Middle frontal gyrus (tissue), 1 donor: ENCODE results near the gene ATP11C.
"Not testable (repeated sequence)": the region's sequence is repeated elsewhere in the genome, so short reads cannot be mapped to it uniquely, and the experiment has no call there.

Experiments used
- DNase-seq: peaks from one replicate; pipeline ENCODE4 v3.0.0-alpha.2; 2015; ENCODE audit warnings: low spot score; ENCODE audit errors: extremely low spot score

ATP11C gene

GRCh38 chrX:139864640-139865039, 68.2 kb downstream of the ATP11C start:
- no peak for DNase-seq

DNA sequence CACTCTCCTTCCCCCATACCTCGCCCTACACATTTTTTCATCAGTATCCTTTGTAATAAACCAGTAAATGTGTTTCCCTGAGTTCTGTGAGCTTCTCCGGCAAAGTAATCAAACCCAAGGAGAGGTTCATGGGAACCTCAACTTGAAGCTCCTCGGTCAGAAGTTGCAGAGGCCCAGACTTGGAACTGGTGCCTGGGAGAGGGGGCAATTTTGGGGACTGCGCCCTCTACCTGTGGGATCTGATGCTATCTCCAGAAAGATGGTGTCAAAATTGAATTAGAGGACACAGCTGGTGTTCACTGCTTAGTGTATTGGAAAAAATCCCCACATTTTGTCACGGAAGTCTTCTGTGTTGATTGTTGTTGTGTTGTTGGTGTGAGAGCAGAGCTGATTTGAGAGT, 70.6 kb downstream of the ATP11C start:
- no peak for DNase-seq

DNA sequence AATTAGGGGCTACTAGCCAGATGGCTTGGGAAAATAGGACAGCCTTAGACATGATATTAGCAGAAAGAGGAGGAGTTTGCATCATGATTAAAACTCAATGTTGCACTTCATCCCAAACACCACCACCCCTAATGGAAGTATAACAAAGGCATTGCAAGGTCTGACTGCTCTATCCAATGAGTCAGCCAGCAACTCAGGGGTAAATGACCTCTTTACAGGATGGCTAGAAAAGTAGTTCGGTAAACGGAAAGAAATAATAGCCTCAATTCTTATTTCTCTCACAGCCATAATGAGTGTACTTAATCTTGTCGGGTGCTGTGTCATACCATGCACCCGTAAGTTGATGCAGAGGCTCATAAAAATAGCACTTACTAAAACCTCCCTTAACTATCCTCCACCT, 76.0 kb downstream of the ATP11C start:
- not testable (repeated sequence) for DNase-seq

GRCh38 chrX:139851730-139852129, 81.1 kb downstream of the ATP11C start:
- DNase-seq = no peak

- no peak for DNase-seq
Measured at GRCh38 chrX:139850968-139851367, 81.9 kb downstream of the ATP11C start.

GRCh38 chrX:139844884-139845283, 88.0 kb downstream of the ATP11C start:
- no peak for DNase-seq

DNA sequence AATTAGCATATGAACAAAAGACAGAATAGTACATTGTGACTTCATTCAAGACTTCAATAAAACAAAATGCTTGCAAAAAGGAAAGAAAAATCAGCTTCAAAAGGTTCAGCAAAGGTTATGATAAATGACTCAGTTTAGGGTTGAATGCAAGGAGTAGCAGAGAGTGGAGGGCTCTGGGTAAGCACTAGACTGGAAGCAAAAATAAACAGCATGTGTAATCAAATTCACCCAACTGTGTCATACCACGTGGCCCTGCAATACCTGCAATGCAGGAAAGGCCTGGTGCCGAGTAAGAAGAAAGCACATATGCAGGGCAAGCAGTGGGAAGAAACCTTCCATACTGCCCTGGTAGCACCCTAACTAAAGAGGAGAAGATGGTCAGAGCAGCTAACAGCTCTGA, 88.7 kb downstream of the ATP11C start:
- no peak for DNase-seq

GRCh38 chrX:139842326-139843185, 90.3 kb downstream of the ATP11C start:
- DNase-seq = no peak

DNA sequence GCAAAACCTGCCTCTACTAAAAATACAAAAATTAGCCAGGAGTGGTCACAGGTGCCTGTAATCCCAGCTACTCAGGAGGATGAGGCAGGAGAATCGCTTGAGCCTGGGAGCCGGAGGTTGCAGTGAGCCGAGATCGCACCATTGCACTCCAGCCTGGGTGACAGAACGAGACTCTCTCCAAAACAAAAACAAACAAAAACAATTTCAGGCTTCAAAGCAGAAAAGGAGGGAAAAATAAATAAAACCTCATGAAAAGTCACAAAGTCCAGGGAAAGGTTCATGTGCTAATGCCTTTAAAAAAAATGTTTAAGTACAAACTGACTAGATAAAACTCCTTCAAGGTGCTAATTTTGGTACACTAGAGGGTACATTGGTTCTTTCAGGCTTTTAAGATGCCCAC, 96.5 kb downstream of the ATP11C start:
- DNase-seq = not testable (repeated sequence)

GRCh38 chrX:139834879-139835278, 98.0 kb downstream of the ATP11C start:
- no peak for DNase-seq

- no peak for DNase-seq
Measured at GRCh38 chrX:139832718-139833309, 100.0 kb downstream of the ATP11C start.

DNA sequence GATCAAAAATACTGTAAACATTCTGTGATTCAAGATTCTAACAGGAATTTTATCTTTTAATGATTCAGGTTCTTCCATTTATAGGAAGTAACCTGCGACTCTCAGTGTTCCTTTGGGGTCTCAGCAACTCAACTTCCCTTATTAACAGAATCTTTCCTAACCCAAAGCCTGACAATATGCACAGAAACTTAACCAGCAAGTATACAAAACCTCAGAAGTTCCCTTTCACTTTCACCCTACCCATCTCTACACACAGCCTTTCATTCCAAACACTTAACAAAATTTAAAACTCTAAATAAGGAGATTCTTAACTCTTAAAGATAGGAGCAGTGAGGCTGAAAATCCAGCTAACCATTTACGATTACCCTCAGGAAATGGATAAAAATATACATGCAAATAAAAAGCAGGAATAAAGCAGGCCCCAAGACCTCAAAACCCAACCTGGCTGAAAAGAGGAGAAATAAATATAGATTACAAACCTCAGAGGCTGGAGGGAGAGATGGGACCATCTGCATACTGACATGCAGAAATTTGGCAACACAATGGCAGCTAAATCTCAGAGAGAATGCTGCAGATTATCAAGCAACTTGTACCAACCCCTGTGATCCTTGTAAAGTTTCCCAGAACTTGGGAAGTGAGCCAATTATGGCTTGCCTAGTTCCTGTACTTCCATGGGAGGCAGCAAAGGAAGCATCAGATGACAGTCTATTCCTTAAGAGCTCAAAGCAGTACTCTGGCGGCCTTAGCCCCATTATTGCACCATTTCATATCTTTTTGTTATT, 101.0 kb downstream of the ATP11C start:
- no peak for DNase-seq

DNA sequence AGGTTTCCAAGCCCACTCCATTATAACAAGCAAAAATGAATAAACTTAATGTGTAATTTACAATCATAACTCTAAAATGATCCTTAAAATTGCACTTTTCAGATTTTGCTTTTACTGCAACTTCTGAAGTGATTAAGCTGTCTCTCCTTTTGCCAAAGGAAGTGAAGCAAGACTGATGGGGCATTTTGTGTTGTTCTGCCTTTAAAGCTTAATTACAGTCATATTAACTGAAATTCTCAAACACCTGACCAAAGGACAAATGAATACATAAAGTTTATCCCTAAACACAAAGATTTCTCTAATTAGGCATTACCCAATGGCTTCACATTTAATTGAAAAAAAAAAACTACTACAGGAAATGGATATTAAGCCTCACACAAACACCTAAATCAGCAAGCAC, 101.8 kb downstream of the ATP11C start:
- no peak for DNase-seq

DNA sequence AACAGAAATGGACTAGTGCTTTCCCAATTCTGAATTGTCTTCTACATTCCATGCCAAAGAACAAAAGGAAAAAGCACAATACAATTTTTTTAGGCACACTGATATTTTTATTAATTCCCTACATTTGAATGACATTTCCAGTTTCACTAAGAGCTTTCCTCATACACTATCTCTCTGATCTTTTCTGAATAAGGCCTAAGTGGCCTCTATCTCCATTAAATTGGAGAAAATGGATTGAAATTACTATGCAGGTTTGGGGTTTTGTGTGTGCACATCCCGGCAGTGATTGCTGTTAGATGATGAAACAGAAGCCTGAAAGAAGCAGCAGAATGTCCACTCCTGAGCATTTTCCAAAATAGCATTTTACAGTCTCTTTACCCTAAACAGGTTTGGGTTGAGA, 104.0 kb downstream of the ATP11C start:
- no peak for DNase-seq

- no peak for DNase-seq
Measured at GRCh38 chrX:139828033-139828432, 104.8 kb downstream of the ATP11C start.

GRCh38 chrX:139826065-139827044, 106.5 kb downstream of the ATP11C start:
- no peak for DNase-seq

- DNase-seq = no peak
Measured at GRCh38 chrX:139825618-139826017, 107.2 kb downstream of the ATP11C start.

DNA sequence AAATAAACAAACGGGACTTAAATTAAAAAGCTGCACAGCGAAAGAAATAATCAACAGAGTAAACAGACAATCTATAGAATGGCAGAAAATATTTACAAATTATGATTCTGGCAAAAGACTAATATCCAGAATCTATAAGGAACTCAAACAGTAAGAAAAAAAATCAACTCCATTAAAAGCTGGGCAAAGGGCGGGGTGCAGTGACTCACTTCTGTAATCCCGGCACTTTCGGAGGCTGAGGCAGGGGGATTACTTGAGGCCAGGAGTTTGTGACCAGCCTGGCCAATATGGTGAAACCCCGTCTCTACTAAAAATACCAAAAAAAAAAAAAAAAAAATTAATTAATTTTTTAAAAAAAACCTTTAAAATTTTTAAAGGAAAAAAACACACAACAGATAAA, 109.0 kb downstream of the ATP11C start:
- no peak for DNase-seq

GRCh38 chrX:139820358-139820984, 112.4 kb downstream of the ATP11C start:
- no peak for DNase-seq

- no peak for DNase-seq
Measured at GRCh38 chrX:139816204-139816603, 116.6 kb downstream of the ATP11C start.

GRCh38 chrX:139815771-139816170, 117.1 kb downstream of the ATP11C start:
- no peak for DNase-seq
